ENCODE data around the gene KCNJ2.

Gene KCNJ2

GRCh38 chr17:70202840-70203239 is 33.5 kb downstream of the KCNJ2 start:
- no peak for DNase-seq (ENCODE audit: extremely low read depth in 1 of 2, low read depth in 1 of 2)

GRCh38 chr17:70204431-70204830 is 35.1 kb downstream of the KCNJ2 start:
- no peak for DNase-seq (ENCODE audit: extremely low read depth in 1 of 2, low read depth in 1 of 2)

GRCh38 chr17:70205401-70205800 is 36.1 kb downstream of the KCNJ2 start:
- DNase-seq (ENCODE audit: extremely low read depth in 1 of 2, low read depth in 1 of 2), result no peak

GRCh38 chr17:70206361-70207010 is 37.2 kb downstream of the KCNJ2 start:
- DNase-seq (ENCODE audit: extremely low read depth in 1 of 2, low read depth in 1 of 2), result no peak

GRCh38 chr17:70207184-70207583 is 37.9 kb downstream of the KCNJ2 start:
- DNase-seq (ENCODE audit: extremely low read depth in 1 of 2, low read depth in 1 of 2), result no peak

GRCh38 chr17:70208080-70208794 is 38.9 kb downstream of the KCNJ2 start:
- DNase-seq (ENCODE audit: extremely low read depth in 1 of 2, low read depth in 1 of 2), result no peak

- DNase-seq (ENCODE audit: extremely low read depth in 1 of 2, low read depth in 1 of 2), result no peak
These were observed 39.7 kb downstream of the KCNJ2 start for GRCh38 chr17:70208825-70209555.

GRCh38 chr17:70215656-70216055 is 46.3 kb downstream of the KCNJ2 start:
- no peak for DNase-seq (ENCODE audit: extremely low read depth in 1 of 2, low read depth in 1 of 2)

GRCh38 chr17:70217571-70217970 is 48.2 kb downstream of the KCNJ2 start:
- no peak for DNase-seq (ENCODE audit: extremely low read depth in 1 of 2, low read depth in 1 of 2)

- DNase-seq (ENCODE audit: extremely low read depth in 1 of 2, low read depth in 1 of 2), result no peak
These were observed 55.9 kb downstream of the KCNJ2 start for GRCh38 chr17:70225276-70225675.

All from activated CD8-positive, alpha-beta memory T cell treated with anti-CD3 and anti-CD28 coated beads for 1 hour (primary cell).